K562 (cell line): ENCODE data around the gene POLR2A. TPM values are rescaled to one million over a fixed set of nuclear protein-coding genes. Genes with fewer than 3 reads are reported as not detected.
A peak's percentile ranks its signal among the peaks of the same experiment; 100 is the strongest.

Experiments
- ATAC-seq: fragments of 200-7000 bp; cut with Tn5 transposase; 3 replicates; pipeline ENCODE4 v1.9.1; 2020; ENCODE audit warnings: moderate library complexity
- BruUV-seq: library from RNA; stranded (reverse); fragments of 400-500 nt; replicated peaks from 2 replicates; lab custom pipeline; 2021; lab: Mats Ljungman, UMichigan
- CTCF ChIA-PET: fragments of 300-600 bp; formaldehyde crosslinking; extraction: SDS; loops from one replicate; lab custom pipeline; 2021; ENCODE audit warnings: low intra/inter-chr PET ratio; lab: Yijun Ruan, JAX
- POLR2A ChIA-PET: fragments of 300-600, 350-650 bp; sonication (Branson Sonifier 250); formaldehyde crosslinking; extraction: SDS; loops from one replicate; lab custom pipeline; 2021; ENCODE audit warnings: antibody characterized with exemption, inconsistent platforms; lab: Yijun Ruan, JAX
- DNase-seq, 4 experiments: peaks; one replicate each; pipeline versions ENCODE4 v3.0.0 to v3.0.0-alpha.2; 2011 to 2018; ENCODE audit warnings: low spot score in 3 of 4, mixed read lengths in 3 of 4; ENCODE audit errors: extremely low read depth in 1 of 4
- FAIRE-seq: peaks from 2 replicates; lab custom pipeline; 2011; peaks lifted over from hg19 to GRCh38; lab: Jason Lieb, UNC
- H2AFZ ChIP-seq: 2 replicates; pipeline ENCODE4 v1.6.0; 2011; ENCODE audit warnings: low read depth, low read length, control low read depth, inconsistent platforms
- H3K27ac ChIP-seq: fragments of 200-600 bp; 3 replicates; pipeline ENCODE4 v1.8.0; 2011; ENCODE audit warnings: low read depth, mild to moderate bottlenecking, control low read depth, inconsistent platforms, low read length, moderate library complexity, mixed read lengths; ENCODE audit errors: extremely low read depth
- H3K27me3 ChIP-seq, 2 experiments: fragments of 300-600 bp in 1 of 2; 2 replicates in 1 of 2; 3 replicates in 1 of 2; pipeline versions ENCODE4 v1.6.0 to v1.8.0; 2011; ENCODE audit warnings: inconsistent platforms in 2 of 2, low read length in 2 of 2, mild to moderate bottlenecking in 1 of 2, mixed read lengths in 1 of 2, moderate library complexity in 1 of 2; ENCODE audit not compliant: control insufficient read depth in 2 of 2, insufficient read depth in 2 of 2
- H3K36me3 ChIP-seq: fragments of 300-600 bp; 3 replicates; pipeline ENCODE4 v1.8.0; 2011; ENCODE audit warnings: mild to moderate bottlenecking, low read length, inconsistent platforms; ENCODE audit not compliant: control insufficient read depth, insufficient read depth
- H3K4me1 ChIP-seq, 2 experiments: fragments of 200-600 bp in 1 of 2; replicated peaks in 1 of 2; 2 replicates in 1 of 2; 3 replicates in 1 of 2; pipeline versions ENCODE4 v1.5.1 to v1.8.0; 2011; ENCODE audit warnings: inconsistent platforms in 2 of 2, low read length in 2 of 2, mild to moderate bottlenecking in 1 of 2, mixed read lengths in 1 of 2, moderate library complexity in 1 of 2; ENCODE audit not compliant: control insufficient read depth in 2 of 2, insufficient read depth in 2 of 2
- H3K4me2 ChIP-seq: 2 replicates; pipeline ENCODE4 v1.6.1; 2011; ENCODE audit warnings: low read length, control low read depth, inconsistent platforms, mixed read lengths; ENCODE audit not compliant: insufficient read depth
- H3K4me3 ChIP-seq: fragments of 200-600 bp; sonication (generic), shearing (Covaris generic); 2 replicates; pipeline ENCODE4 v1.5.1; 2016; ENCODE audit warnings: control low read depth, inconsistent platforms
- H3K79me2 ChIP-seq: fragments of 200-600 bp; 3 replicates; pipeline ENCODE4 v1.8.0; 2011; ENCODE audit warnings: low read length, inconsistent platforms; ENCODE audit not compliant: control insufficient read depth, insufficient read depth
- H3K9ac ChIP-seq, 2 experiments: 2 replicates each; pipeline versions ENCODE4 v1.6.0 to v1.6.1; 2011; ENCODE audit warnings: low read depth in 2 of 2, low read length in 2 of 2, control low read depth in 1 of 2, inconsistent platforms in 1 of 2, mild to moderate bottlenecking in 1 of 2, mixed read lengths in 1 of 2; ENCODE audit not compliant: insufficient read depth in 1 of 2
- H3K9me1 ChIP-seq: one replicate; pipeline ENCODE4 v1.6.0; 2011; ENCODE audit warnings: inconsistent platforms, mild to moderate bottlenecking, low read length, moderate library complexity; ENCODE audit not compliant: control insufficient read depth, insufficient read depth
- H3K9me3 ChIP-seq: replicated peaks from 2 replicates; pipeline ENCODE4 v1.5.1; 2011; ENCODE audit warnings: low read depth, low read length, inconsistent platforms; ENCODE audit not compliant: control insufficient read depth, insufficient read depth
- H4K20me1 ChIP-seq: replicated peaks from 2 replicates; pipeline ENCODE4 v1.6.1; 2011; ENCODE audit warnings: low read length, inconsistent platforms, mixed read lengths; ENCODE audit not compliant: control insufficient read depth, insufficient read depth
- CC2D1A ChIP-seq: fragments of 450-650 bp; IDR thresholded peaks from 2 replicates; pipeline ENCODE4 v1.6.1; 2017; ENCODE audit warnings: mild to moderate bottlenecking
- NR4A1 ChIP-seq, 2 experiments: fragments of 250-450 bp in 1 of 2; fragments of 450-650 bp in 1 of 2; sonication (Bioruptor Pico) in 1 of 2; IDR thresholded peaks; 2 replicates each; pipeline versions ENCODE4 v1.4.0 to v1.6.1; 2016 to 2020; ENCODE audit warnings: mild to moderate bottlenecking in 2 of 2, missing compliant biosample characterization in 1 of 2, missing genetic modification characterization in 1 of 2, moderate library complexity in 1 of 2
- POLR2G ChIP-seq: fragments of 200-400 bp; formaldehyde crosslinking; IDR thresholded peaks from 2 replicates; pipeline ENCODE4 v1.6.1; 2017; ENCODE audit warnings: low read depth, mild to moderate bottlenecking, antibody characterized with exemption, low read length, moderate library complexity
- ZNF445 ChIP-seq: fragments of 250-450 bp; sonication (Bioruptor Pico); IDR thresholded peaks from 2 replicates; pipeline ENCODE4 v1.4.0; 2020; ENCODE audit warnings: low read depth, mild to moderate bottlenecking, moderate library complexity
- ZNF589 ChIP-seq: fragments of 200-800 bp; sonication (Bioruptor generic); IDR thresholded peaks from 2 replicates; pipeline ENCODE4 v1.6.1; 2016; ENCODE audit warnings: low read depth, missing genetic modification characterization, missing compliant biosample characterization
- WGBS: fragments of 100-300 bp; shearing (Covaris generic); methylation state at CpG from one replicate; pipeline ENCODE4 v1.1.6; 2016; ENCODE audit warnings: low coverage, mixed read lengths; ENCODE audit not compliant: insufficient coverage; ENCODE audit errors: missing lambda C conversion rate; 5-methylcytosine and 5-hydroxymethylcytosine counted together
- in situ Hi-C: fragments of 300-500 bp; cut with MboI; formaldehyde crosslinking; loops from 4 replicates; pipeline ENCODE4 v1.15.0; 2018; ENCODE audit warnings: inconsistent platforms, mixed read lengths
- intact Hi-C: fragments of 100-400 bp; cut with micrococcal nuclease; formaldehyde crosslinking; loops from 2 replicates; pipeline ENCODE4 v1.14.2; 2022
- polyA plus RNA-seq, 8 experiments: library from polyadenylated mRNA; depleted of rRNA in 4 of 8; stranded (reverse) in 5 of 8; unstranded in 3 of 8; fragments of >200 nt; fragmentation: Nextera tagmentation in 2 of 8; fragmentation: Illumina TruSeq in 1 of 8; extraction: Ambion mirVana in 2 of 8; extraction: Trizol in 1 of 8; gene quantifications; 2 replicates each; pipeline versions ENCODE4 v1.2.1 to v1.2.3, GENCODE V29; 2011 to 2014; ENCODE audit warnings: inconsistent platforms in 1 of 8, missing spikeins in 1 of 8
- total RNA-seq, 7 experiments: library from RNA; depleted of rRNA in 6 of 7; stranded (reverse); fragments of >200 nt in 6 of 7; fragmentation: Illumina TruSeq in 2 of 7; extraction: Trizol in 2 of 7; gene quantifications; 2 replicates each; pipeline versions ENCODE4 v1.2.1 to v1.2.3, GENCODE V29; 2011 to 2021; ENCODE audit warnings: low replicate concordance in 1 of 7

POLR2A gene
- total and polyA plus RNA-seq, 9 of the 15 experiments (the other 6 are each of a cell fraction or from before 2014, with no cell fraction given) = 1.3 to 109 (median 12.4) TPM

DNA sequence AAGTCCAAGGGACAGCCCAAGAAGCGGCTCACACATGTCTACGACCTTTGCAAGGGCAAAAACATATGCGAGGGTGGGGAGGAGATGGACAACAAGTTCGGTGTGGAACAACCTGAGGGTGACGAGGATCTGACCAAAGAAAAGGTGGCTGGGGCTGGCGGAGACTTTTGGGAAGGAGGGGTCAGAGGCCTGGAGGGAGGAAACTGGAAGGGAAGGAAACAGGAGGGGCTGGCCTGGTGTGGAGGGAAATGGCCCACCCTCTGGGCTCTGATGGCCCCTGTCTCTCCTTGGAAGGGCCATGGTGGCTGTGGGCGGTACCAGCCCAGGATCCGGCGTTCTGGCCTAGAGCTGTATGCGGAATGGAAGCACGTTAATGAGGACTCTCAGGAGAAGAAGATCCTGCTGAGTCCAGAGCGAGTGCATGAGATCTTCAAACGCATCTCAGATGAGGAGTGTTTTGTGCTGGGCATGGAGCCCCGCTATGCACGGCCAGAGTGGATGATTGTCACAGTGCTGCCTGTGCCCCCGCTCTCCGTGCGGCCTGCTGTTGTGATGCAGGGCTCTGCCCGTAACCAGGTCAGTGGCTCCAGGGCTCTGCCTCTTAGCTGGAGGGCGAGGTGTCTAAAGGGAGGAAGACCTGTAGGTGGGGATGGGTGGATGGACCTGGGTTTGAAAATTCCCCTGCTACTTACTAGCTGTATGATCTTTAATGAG is 12.5 kb downstream of the POLR2A start:
- DNase-seq = peak in 1 of 4 experiments; percentile 7
- no peak overlapping the region for H3K27ac ChIP-seq
- no peak overlapping the region; a peak in 1 of 4 replicates for H3K9ac ChIP-seq
- TSS peak; percentile 30 for BruUV-seq
- peaks cover 37% of the 10 kb centered on the region for H3K79me2 ChIP-seq
- POLR2A ChIA-PET = interaction anchor here (0.6 to 3.6 kb wide), 11 partner anchors 11 to 143 kb away, joined by 3 to 25 read pairs (median 3); partner anchors contain the start of genes POLR2A, TMEM102 and TMEM256
- in situ Hi-C loops (no loop called here), intact Hi-C loops (no loop called here)
- H3K36me3 ChIP-seq = peaks cover 85% of the 10 kb centered on the region
- 97% methylated on average over 7 of the region's 20 CpGs for WGBS
- H3K9me1 ChIP-seq = no peaks in the 10 kb centered on the region
- H3K4me2 ChIP-seq = no peak overlapping the region
- H3K4me1 ChIP-seq = no peaks in the 10 kb centered on the region
- no peak overlapping the region for H3K4me3 ChIP-seq
- peaks cover 12% of the 10 kb centered on the region; the same call in 1 of the 2 replicates for H4K20me1 ChIP-seq
- no peaks in the 10 kb centered on the region for H3K27me3 ChIP-seq
- no peak for ATAC-seq
- TF ChIP-seq CC2D1A = no peak
- TF ChIP-seq POLR2G = 0 out of 2 replicates have a peak, but pooled peaks have one; percentile 2
- CTCF ChIA-PET = no interaction called here
- no peak overlapping the region for H2AFZ ChIP-seq
- FAIRE-seq = no peak
- H3K9me3 ChIP-seq = no peaks in the 10 kb centered on the region

DNA sequence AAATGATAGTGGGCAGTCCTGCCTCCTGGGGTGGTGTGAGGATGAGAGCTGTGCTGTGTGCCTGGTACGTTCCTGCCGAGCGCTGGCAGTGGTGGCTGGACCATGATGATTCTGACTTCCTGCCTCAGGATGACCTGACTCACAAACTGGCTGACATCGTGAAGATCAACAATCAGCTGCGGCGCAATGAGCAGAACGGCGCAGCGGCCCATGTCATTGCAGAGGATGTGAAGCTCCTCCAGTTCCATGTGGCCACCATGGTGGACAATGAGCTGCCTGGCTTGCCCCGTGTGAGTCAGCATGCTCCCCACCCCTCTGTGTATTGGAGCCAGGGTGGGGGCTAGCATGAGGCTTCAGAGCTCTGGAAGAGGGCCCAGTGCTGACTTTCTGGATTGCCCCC is 13.1 kb downstream of the POLR2A start:
- ATAC-seq (no peak), FAIRE-seq (no peak), DNase-seq (peak in 1 of 4 experiments; percentile 13)
- Histone ChIP-seq H3K9ac (no peak overlapping the region), H3K4me2 (no peak overlapping the region), H3K36me3 (peaks cover 85% of the 10 kb centered on the region), H3K4me1 (no peaks in the 10 kb centered on the region), H3K27me3 (no peaks in the 10 kb centered on the region), H3K27ac (no peak overlapping the region), H3K9me3 (no peaks in the 10 kb centered on the region), H4K20me1 (0 out of 2 replicates have a peak, but pooled peaks cover 8% of the 10 kb centered on the region), H3K79me2 (peaks cover 31% of the 10 kb centered on the region), H3K9me1 (no peaks in the 10 kb centered on the region), H2AFZ (no peak overlapping the region), H3K4me3 (no peak overlapping the region)
- in situ Hi-C loops = no loop called here
- ChIA-PET CTCF (no interaction called here), POLR2A (interaction anchor here (0.6 to 3.6 kb wide), 7 partner anchors 11 to 93 kb away, joined by 3 to 25 read pairs (median 4); partner anchors contain the start of genes POLR2A and TMEM256)
- TF ChIP-seq ZNF589 (no peak), NR4A1 (CRISPR knock-in tag; IDR thresholded peaks at IDR 0.05) (no peak), NR4A1 (tag; IDR thresholded peaks at IDR 0.05) (no peak), ZNF445 (CRISPR knock-in tag) (no peak)
- no TSS peak for BruUV-seq
- intact Hi-C loops = no loop called here
- 100% methylated on average over 8 of the region's 10 CpGs for WGBS
